GM10847 (cell line): ENCODE results near the gene ACP4.
A peak's percentile ranks its signal among the peaks of the same experiment; 100 is the strongest.

Experiments
- POLR2A ChIP-seq: IDR thresholded peaks from 2 replicates; pipeline ENCODE4 v1.6.1; 2011; ENCODE audit not compliant: insufficient read length; ENCODE audit errors: extremely low read depth

ACP4 gene

DNA sequence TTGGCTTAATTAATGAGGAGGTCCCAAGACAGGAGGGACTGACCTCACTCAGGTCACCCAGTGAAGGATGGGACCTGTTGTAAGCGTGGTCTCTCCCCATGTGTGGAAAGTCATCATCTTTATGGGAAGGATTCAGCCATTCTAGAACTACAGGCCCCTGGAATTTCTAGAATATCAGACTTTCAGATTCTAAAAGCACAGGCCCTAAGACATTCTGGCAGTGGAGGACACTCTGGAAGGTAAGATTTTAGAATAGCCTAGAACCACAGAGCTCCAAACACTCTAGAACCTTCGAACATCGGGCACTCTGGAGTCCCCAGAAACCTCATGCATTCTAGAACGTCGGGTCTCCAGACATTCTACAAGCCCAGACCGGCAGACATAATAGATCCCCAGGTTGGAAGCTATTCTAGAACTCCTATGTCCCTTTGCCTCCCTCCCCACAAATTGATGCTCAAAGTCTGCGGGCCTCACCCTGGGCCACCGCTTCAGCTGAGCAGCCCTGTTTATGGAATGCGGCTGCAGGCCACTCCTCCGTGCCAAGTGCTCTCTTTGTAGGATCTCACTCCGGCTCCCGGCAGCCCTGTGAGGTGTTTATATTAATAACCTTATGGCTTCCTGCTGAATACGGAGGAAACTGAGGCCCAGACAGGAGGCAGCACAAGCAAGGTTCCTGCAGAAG lies 45.0 kb downstream of the ACP4 start:
- TF ChIP-seq POLR2A, result no peak

DNA sequence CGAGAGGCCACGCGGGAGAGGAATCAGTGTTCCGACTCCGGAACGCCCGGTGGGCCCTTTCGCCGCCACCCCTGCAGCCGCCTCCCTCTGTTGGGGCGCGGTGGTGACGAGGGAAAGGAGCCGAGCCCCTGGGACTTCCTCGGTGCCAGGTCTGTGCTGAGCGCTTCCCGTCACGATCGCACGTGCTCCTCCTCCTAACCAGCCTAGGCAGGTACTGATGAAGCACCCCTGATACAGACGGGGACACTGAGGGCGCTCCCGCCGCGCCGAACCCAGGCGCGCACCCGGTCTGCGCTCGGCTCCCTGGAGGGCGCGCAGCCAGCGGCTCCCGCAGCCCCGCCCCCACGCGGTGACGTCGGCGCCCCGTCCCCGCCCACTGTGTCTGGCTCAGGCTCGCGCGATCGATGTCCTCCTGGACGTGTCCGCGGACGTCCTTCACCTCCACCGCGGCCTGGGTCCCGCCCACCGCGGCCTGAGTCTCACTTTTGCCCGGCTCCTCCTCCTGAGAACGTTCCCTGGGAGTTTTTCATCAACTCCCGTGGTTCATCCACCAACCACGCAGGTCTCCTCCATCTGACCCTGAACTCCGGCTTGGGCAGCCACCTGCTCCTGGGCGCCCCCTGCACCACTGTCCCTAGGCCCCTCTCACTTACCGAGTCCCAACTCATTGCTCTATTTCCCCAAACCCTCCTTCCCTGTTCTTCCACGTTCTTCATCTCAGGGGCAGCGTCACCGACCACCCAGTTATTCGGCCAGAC lies 45.7 kb downstream of the ACP4 start:
- peak; percentile 78 for TF ChIP-seq POLR2A

DNA sequence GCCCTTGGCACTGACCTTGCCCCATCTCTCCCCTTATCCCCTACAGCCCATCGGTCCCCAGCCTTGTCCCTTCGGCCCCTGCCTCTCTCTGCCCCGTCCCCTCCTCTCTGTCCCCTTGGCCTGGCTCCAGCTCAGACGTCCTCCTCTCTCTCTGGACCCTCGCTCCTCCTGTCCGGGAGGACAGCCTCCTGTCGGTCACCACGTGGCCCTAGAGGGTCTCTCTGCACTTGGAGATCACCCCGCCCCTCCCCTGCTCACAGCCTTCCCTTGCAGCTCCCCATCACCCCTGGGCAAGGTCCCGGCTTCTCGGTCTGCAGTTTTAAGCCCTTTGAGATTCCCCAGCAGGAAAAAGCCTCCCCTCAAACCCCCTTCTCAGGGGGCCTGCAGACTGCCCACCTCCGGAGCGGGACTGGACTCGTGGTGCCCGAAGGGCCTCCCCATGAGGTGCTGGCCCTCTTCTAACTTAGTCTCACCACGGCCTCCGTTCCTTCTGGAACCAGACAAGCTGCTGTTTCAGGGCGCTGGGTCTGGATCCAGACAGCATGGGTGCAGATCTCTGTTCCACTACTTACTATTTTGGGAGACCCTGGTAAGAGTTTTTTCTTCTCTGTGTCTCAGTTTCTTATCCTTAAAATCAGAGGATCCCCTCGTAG lies 46.5 kb downstream of the ACP4 start:
- no peak for TF ChIP-seq POLR2A

DNA sequence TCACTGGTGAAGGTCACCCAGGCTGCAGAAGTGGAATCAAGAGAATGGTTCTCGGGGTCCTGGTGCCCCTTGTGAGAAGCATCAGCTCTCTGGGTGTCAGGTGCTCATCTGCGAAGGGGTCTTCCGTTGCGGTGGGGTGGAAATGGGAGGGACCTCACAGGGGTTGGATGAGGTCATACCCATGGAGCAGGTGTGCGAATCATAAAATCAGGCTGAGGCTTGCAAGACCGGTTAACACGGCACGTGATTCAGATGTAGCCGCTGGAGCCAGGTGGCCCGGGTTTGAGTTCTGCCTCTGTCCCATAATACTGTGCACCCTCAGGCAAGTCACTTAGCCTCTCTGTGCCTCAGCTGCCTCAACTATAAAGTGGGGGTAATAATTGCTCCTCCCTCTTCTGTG lies 47.1 kb downstream of the ACP4 start:
- no peak for TF ChIP-seq POLR2A

DNA sequence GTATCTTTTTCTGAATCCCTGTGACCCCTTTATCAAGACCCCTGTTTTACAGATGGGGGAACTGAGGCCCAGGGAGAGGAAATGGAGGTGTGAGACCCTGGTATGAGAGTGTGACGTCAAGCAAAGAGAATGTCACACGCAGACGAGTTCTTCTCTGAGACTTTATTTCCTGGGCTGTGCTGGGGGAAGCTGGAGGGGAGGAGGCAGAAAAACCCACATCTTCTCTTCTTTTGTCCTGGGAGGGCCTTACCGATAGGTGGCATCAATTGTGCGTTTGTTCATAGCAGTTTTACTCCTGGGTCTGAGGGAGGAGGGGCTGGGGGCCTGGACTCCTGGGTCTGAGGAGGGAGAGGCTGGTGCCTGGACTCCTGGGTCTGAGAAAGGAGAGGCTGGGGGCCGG lies 48.0 kb downstream of the ACP4 start:
- TF ChIP-seq POLR2A, result no peak

DNA sequence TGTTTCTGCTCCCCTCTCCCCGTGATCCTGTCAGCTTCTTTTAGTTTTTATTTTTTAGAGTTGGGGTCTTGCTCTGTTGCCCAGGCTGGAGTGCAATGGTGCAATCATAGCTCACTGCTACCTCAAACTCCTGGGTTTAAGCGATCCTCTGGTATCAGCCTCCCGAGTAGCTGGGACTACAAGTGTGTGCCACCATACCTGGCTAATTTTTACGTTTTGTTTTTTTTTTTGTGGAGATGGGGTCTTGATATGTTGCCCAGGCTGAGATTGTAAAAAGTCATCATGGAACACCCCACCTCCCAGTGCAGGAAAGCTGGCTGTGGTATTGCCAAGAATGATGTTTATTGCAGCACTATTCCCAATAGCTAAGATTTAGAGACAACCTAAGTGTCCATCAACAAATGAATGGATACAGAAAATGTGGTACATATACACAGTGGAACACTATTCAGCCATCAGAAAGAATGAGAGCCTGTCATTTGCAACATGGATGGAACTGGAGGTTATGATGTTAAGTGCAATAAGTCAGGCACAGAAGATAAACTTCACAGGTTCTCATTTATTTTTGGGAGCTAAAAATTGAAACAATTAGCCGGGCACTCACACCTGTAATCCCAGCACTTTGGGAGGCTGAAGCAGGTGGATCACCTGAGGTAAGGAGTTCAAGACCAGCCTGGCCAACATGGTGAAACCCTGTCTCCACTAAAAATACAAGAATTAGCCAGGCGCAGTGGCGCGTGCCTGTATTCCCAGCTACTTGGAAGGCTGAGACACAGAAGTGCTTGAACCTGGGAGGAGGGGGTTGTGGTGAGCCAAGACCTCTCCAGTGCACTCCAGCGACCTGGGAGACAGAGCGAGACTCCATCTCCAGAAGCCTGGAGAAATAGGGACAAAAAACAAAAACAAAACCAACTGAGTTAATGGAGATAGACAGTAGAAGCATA lies 49.8 kb downstream of the ACP4 start:
- no peak for TF ChIP-seq POLR2A

DNA sequence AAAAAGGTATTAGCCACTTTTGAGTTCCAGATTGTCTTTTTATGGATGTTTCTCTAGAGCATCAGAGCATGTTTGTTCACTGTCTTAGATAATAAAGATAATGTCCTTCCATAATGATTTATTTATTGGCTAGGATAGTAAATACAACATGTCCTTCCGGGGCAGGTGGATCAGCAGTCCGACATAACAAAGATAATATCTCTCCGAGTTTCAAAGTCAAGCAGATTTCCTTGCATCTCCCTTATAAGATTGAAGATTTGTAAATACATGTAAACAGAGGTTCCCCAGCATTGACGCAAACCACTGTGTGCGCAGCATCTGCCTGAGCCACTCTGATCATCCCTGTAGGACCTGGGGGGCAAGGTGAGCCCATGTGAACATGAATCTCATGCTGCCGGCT lies 51.9 kb downstream of the ACP4 start:
- no peak for TF ChIP-seq POLR2A

DNA sequence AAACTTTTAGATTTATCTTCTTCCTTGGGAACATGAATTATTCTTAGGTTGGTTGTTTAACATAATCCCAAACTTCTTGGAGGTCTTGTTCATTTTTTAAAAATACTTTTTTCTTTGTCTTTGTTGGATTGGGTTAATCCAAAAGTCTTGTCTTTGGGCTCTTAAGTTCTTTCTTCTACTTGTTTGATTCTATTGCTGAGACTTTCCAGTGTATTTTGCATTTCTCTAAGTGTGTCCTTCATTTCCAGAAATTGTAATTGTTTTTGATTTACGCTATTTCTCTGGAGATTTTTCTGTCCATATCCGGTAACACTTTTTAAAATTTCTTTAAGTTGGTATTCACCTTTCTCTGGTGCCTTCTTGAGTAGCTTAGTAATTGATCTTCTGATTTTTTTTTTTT lies 53.0 kb downstream of the ACP4 start:
- TF ChIP-seq POLR2A, result no peak

DNA sequence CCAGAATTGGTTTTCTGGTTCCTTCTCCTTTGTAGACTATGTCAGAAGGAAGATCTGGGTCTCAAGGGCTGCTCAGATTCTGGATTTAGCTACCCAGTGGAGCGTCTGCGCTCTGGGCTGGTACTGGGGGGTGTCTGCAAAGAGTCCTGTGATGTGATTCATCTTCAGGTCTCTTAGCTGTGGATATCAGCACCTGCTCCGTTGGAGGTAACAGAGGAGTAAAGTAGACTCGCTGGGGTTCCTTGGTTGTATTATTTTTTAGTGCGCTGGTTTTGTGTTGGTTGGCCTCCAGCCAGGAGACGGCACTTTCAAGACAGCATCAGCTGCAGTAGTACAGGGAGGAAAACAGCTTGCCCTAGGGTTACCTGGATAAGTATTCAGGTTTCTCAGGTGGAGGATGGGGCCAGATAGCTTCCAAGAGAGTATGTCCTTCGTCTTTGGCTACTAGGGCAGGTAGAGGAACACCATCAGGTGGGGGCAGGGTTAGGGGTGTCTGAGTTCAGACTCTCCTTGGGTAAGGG lies 53.5 kb downstream of the ACP4 start:
- no peak for TF ChIP-seq POLR2A

DNA sequence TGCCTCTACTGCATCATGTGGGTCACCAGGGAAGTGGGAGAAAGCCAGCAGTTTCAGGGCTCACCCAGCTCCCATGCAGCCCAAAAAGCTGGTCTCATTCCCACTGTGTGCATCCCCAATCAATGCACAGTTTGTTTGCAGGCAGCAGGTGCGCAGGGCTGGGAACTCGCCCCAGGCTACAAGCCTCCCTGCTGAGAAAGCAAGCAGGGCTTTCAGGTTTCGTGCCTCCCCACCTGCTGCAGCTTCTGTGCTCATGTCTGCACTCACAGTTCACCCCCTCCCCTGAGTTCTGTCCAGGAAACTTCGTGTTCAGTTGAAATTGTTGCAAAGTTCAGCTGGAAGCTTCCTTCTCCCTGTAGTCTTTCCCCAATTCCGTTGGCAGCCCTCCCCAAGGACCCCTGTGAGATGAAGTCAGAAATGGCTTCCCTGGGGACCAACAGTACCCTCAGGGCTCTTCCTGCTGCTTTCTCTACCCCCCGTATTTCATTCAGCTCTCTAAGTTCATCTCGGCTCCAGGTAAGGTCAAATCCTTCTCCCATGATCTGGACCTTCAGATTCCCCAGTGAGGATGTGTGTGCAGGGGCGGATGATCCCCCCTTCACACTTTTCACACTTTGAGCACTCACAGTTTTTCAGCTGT lies 54.2 kb downstream of the ACP4 start:
- no peak for TF ChIP-seq POLR2A
